Stimulated activated CD8-positive, alpha-beta memory T cell treated with anti-CD3 and anti-CD28 coated beads, Interleukin-12 subunit alpha, Interleukin-12 subunit beta, amount 100 ng/mL, for 4 hours (primary cell): ENCODE results near the gene OSMR.

Source experiments
- DNase-seq: peaks from one replicate; pipeline ENCODE4 v3.0.0-alpha.2; 2020; ENCODE audit warnings: low read depth

The OSMR gene

GRCh38 chr5:38926121-38926520 lies 80.3 kb downstream of the OSMR start:
- no peak for DNase-seq

DNA sequence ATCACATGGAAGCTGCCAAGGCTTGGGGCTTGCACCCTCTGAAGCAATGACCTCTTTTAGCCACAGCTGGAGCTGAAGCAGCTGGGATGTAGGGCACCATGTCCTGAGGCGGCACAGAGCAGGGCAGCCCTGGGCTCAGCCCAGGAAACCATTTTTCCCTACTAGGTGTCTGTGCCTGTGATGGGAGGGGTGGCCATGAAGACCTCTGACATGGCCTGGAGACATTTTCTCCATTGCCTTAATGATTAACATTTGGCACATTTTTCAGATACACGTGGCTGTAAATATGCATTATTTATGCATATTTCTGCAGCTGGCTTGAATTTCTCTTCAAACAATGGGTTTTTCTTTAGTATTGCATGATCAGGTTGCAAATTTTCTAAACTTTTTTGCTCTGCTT lies 81.7 kb downstream of the OSMR start:
- DNase-seq = no peak

- no peak for DNase-seq
Observed at GRCh38 chr5:38929838-38930237, 84.0 kb downstream of the OSMR start.

GRCh38 chr5:38931731-38932130 lies 85.9 kb downstream of the OSMR start:
- no peak for DNase-seq

DNA sequence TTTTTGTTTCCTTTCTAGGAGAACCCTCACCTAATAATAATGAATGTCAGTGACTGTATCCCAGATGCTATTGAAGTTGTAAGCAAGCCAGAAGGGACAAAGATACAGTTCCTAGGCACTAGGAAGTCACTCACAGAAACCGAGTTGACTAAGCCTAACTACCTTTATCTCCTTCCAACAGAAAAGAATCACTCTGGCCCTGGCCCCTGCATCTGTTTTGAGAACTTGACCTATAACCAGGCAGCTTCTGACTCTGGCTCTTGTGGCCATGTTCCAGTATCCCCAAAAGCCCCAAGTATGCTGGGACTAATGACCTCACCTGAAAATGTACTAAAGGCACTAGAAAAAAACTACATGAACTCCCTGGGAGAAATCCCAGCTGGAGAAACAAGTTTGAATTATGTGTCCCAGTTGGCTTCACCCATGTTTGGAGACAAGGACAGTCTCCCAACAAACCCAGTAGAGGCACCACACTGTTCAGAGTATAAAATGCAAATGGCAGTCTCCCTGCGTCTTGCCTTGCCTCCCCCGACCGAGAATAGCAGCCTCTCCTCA lies 87.1 kb downstream of the OSMR start:
- DNase-seq = no peak

GRCh38 chr5:38935437-38935836 lies 89.6 kb downstream of the OSMR start:
- no peak for DNase-seq

DNA sequence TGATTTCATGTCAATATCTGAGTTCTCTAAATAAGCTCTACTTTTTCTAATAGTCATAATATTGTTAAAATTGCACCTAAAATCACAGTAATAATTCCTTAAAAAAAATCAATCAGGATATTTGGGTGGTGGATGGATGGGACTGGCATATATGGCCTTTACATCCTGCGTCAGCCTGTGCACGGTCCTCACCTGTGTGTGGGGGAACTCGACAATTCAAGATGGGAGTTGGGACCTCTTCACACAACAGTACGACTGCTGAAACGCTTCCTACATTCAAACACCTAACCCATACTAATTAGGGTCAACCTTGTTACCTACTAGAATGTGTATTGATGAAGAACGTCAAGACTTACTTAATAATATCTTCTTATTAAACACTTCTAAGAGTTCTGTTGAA lies 90.5 kb downstream of the OSMR start:
- DNase-seq = no peak

DNA sequence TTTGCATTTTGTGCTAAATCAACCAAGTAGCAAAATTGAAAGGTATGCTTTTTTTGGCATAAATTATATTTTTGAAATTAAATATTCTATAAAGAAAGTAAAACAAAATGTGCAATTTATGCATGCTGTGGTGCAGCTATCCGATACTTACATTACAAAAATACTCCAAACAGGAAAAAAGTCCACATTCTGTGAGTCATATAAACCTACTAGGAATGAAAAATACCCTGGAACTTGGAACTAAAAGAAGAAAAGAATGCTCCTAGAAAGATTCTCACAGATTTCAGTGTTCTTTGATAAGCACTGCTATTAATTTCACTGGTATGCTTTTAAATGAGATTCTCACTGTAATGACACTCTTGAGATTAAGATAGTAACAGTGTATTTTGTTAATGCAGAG lies 92.6 kb downstream of the OSMR start:
- no peak for DNase-seq

- no peak for DNase-seq
Observed at GRCh38 chr5:38938973-38939372, 93.2 kb downstream of the OSMR start.

GRCh38 chr5:38940230-38940858 lies 94.5 kb downstream of the OSMR start:
- DNase-seq = no peak

GRCh38 chr5:38941912-38942311 lies 96.1 kb downstream of the OSMR start:
- no peak for DNase-seq

DNA sequence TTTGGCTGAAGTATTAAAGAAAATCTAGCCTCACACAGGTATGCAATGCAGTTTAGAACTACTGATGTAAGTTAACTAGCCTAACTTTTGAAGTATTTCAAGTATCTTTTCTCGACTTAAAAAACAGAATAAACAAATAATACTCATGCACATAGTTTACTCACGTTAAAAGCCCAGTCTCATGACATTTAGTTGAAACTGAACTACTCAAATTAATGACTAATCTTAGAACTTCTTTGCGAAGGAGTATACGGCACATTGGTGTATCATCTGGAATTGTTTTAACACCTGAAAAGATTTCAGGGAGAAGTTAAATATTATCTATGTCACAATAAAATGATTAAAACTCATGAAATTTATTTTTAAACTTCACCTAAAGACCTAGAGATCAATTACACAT lies 98.5 kb downstream of the OSMR start:
- no peak for DNase-seq

- DNase-seq = no peak
Observed at GRCh38 chr5:38948501-38948900, 102.7 kb downstream of the OSMR start.

DNA sequence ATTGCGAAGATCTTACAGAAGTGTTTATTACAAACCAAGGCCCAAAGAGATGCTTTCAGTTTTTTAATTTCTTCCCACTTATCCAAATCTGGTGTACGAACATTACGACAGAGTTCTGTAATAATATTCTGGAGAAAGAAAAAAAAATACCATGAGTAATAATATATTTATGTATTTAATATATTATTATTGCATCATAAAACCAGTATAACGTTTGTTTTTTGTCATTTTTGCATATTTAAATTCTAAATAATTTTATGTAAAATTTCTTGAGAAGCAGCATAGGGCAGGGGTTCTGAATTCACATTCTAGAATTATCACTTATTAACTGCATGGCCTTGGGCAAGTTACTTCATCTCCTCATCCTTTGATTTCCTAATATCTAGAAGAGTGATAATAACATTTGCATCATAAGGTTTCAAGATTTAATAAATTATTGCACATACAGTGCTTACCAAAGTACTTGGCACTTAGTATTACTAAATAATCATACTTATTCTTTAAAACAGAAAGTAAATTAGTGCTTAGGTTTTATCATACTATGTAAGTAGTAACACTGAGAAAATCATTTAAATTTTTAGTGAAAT lies 107.7 kb downstream of the OSMR start:
- DNase-seq = no peak

DNA sequence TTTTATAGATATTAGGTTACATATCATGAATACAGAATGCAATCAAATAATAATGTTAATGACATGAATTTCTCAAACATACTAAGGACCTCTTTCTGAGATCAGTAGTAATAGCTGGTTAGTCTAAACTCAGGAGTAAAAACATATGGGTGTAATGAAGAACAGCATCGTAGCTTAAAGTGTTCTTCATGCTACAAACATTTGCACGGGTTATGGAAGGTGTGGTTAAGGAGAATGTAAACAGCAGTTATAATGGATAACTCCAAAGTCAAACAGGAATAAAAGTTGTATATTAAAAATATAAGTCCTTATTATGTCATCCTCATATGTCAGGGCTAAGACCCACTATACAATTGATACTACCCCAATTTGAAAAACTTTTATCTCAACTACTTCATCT lies 115.9 kb downstream of the OSMR start:
- DNase-seq = no peak

DNA sequence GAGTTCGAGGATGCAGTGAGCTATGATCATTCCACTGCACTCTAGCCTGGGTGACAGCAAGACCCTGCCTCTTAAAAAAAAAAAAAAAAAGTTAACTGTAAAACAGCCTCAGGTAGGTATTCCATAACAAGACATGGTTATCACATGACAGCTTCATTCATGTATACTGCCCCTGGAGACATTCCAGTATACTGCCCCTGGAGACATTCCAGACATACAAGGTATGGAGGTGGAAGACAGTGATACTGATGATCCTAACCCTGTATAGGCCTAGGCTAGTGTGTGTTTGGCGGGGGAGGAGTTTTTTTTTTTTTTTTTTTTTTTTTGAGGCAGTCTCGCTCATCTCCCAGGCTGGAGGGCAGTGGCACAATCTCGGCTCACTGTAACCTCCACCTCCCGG lies 122.9 kb downstream of the OSMR start:
- DNase-seq = no peak

GRCh38 chr5:38978036-38978435 lies 132.2 kb downstream of the OSMR start:
- DNase-seq = no peak

GRCh38 chr5:38979535-38979934 lies 133.7 kb downstream of the OSMR start:
- no peak for DNase-seq
